Central memory CD8-positive, alpha-beta T cell (primary cell): ENCODE measurements around the gene PRAMEF33.
"Not testable (repeated sequence)": the region's sequence is repeated elsewhere in the genome, so short reads cannot be mapped to it uniquely, and the experiment has no call there.

ENCODE experiments used
- ATAC-seq: fragments of 150-1000 bp; cut with Tn5 transposase; replicated peaks from 2 replicates; pipeline ENCODE4 v1.10.0; 2022; ENCODE audit warnings: mild to moderate bottlenecking, moderate FRiP score, moderate number of reproducible peaks; ENCODE audit not compliant: poor library complexity, severe bottlenecking; ENCODE audit errors: extremely low read depth
- DNase-seq, 2 donors: peaks; one replicate each; pipeline ENCODE4 v3.0.0; 2021; ENCODE audit warnings: low spot score in 2 of 2
- H3K27ac Mint-ChIP-seq: one replicate; pipeline ENCODE4 v1.8.0; 2022; ENCODE audit warnings: low read depth, mild to moderate bottlenecking, moderate library complexity, mixed read lengths
- H3K27me3 Mint-ChIP-seq: one replicate; pipeline ENCODE4 v1.8.0; 2022; ENCODE audit warnings: mixed read lengths
- H3K36me3 Mint-ChIP-seq: one replicate; pipeline ENCODE4 v1.8.0; 2022; ENCODE audit warnings: mild to moderate bottlenecking, moderate library complexity, mixed read lengths; ENCODE audit not compliant: insufficient read depth
- H3K4me1 Mint-ChIP-seq: one replicate; pipeline ENCODE4 v1.8.0; 2022; ENCODE audit warnings: mixed read lengths
- H3K4me3 Mint-ChIP-seq: one replicate; pipeline ENCODE4 v1.8.0; 2022; ENCODE audit warnings: mild to moderate bottlenecking, moderate library complexity, mixed read lengths
- H3K9me3 Mint-ChIP-seq: one replicate; pipeline ENCODE4 v1.8.0; 2022; ENCODE audit warnings: mixed read lengths

The PRAMEF33 gene

GRCh38 chr1:13303239-13303638 is at the start of gene PRAMEF33:
Gene PRAMEF33, plus strand, starts transcription at chr1:13303539. Its CDS starts 2,416 bp downstream, at chr1:13305955.
- H3K27me3 Mint-ChIP-seq, H3K36me3 Mint-ChIP-seq, ATAC-seq, H3K4me1 Mint-ChIP-seq, H3K9me3 Mint-ChIP-seq, H3K4me3 Mint-ChIP-seq, H3K27ac Mint-ChIP-seq, DNase-seq: not testable (repeated sequence)

- H3K27ac Mint-ChIP-seq, H3K4me3 Mint-ChIP-seq, H3K36me3 Mint-ChIP-seq, H3K27me3 Mint-ChIP-seq, ATAC-seq, DNase-seq, H3K4me1 Mint-ChIP-seq, H3K9me3 Mint-ChIP-seq: not testable (repeated sequence)
Measured at GRCh38 chr1:13253898-13254297, 49.4 kb upstream of the PRAMEF33 start, which contains the start of gene PRAMEF5. Gene PRAMEF5, plus strand, starts transcription at chr1:13254198. Its CDS starts 5,071 bp downstream, at chr1:13259269.

GRCh38 chr1:13265124-13265523 is 38.2 kb upstream of the PRAMEF33 start:
- H3K4me3 Mint-ChIP-seq, H3K27ac Mint-ChIP-seq, H3K27me3 Mint-ChIP-seq, ATAC-seq, H3K4me1 Mint-ChIP-seq, H3K36me3 Mint-ChIP-seq, DNase-seq, H3K9me3 Mint-ChIP-seq: not testable (repeated sequence)

- H3K4me3 Mint-ChIP-seq, H3K36me3 Mint-ChIP-seq, H3K4me1 Mint-ChIP-seq, DNase-seq, H3K27me3 Mint-ChIP-seq, H3K27ac Mint-ChIP-seq, ATAC-seq, H3K9me3 Mint-ChIP-seq: not testable (repeated sequence)
Measured at GRCh38 chr1:13277016-13277415, 26.3 kb upstream of the PRAMEF33 start.

- not testable (repeated sequence) for H3K4me3 Mint-ChIP-seq, ATAC-seq, DNase-seq, H3K36me3 Mint-ChIP-seq, H3K4me1 Mint-ChIP-seq, H3K27ac Mint-ChIP-seq, H3K27me3 Mint-ChIP-seq, H3K9me3 Mint-ChIP-seq
Measured at GRCh38 chr1:13279617-13280016, 23.7 kb upstream of the PRAMEF33 start.

- H3K4me3 Mint-ChIP-seq, H3K36me3 Mint-ChIP-seq, H3K9me3 Mint-ChIP-seq, H3K27ac Mint-ChIP-seq, ATAC-seq, H3K4me1 Mint-ChIP-seq, H3K27me3 Mint-ChIP-seq, DNase-seq: not testable (repeated sequence)
Measured at GRCh38 chr1:13285037-13285436, 18.3 kb upstream of the PRAMEF33 start, which contains the start of gene PRAMEF8. Gene PRAMEF8, minus strand, starts transcription at chr1:13285137. Its CDS starts 1,046 bp downstream, at chr1:13284091.

- H3K4me3 Mint-ChIP-seq, H3K27me3 Mint-ChIP-seq, DNase-seq, ATAC-seq, H3K4me1 Mint-ChIP-seq, H3K36me3 Mint-ChIP-seq, H3K27ac Mint-ChIP-seq, H3K9me3 Mint-ChIP-seq: not testable (repeated sequence)
Measured at GRCh38 chr1:13289030-13289429, 14.3 kb upstream of the PRAMEF33 start.

GRCh38 chr1:13297216-13297931 is 6.0 kb upstream of the PRAMEF33 start:
- H3K36me3 Mint-ChIP-seq, ATAC-seq, DNase-seq, H3K27me3 Mint-ChIP-seq, H3K4me1 Mint-ChIP-seq, H3K9me3 Mint-ChIP-seq, H3K27ac Mint-ChIP-seq, H3K4me3 Mint-ChIP-seq: not testable (repeated sequence)

- not testable (repeated sequence) for DNase-seq, H3K9me3 Mint-ChIP-seq, H3K4me1 Mint-ChIP-seq, H3K27me3 Mint-ChIP-seq, H3K36me3 Mint-ChIP-seq, ATAC-seq, H3K27ac Mint-ChIP-seq, H3K4me3 Mint-ChIP-seq
Measured at GRCh38 chr1:13298699-13299098, 4.6 kb upstream of the PRAMEF33 start.

- DNase-seq, H3K4me1 Mint-ChIP-seq, H3K27ac Mint-ChIP-seq, H3K27me3 Mint-ChIP-seq, H3K36me3 Mint-ChIP-seq, H3K9me3 Mint-ChIP-seq, ATAC-seq, H3K4me3 Mint-ChIP-seq: not testable (repeated sequence)
Measured at GRCh38 chr1:13302197-13302596, 1.1 kb upstream of the PRAMEF33 start.

- DNase-seq, H3K4me1 Mint-ChIP-seq, H3K4me3 Mint-ChIP-seq, H3K27ac Mint-ChIP-seq, ATAC-seq, H3K36me3 Mint-ChIP-seq, H3K27me3 Mint-ChIP-seq, H3K9me3 Mint-ChIP-seq: not testable (repeated sequence)
Measured at GRCh38 chr1:13315281-13315680, 11.9 kb downstream of the PRAMEF33 start, which contains the start of gene PRAMEF15. Gene PRAMEF15, plus strand, starts transcription at chr1:13315581. Its CDS starts 2,827 bp downstream, at chr1:13318408.

- not testable (repeated sequence) for H3K36me3 Mint-ChIP-seq, H3K9me3 Mint-ChIP-seq, DNase-seq, ATAC-seq, H3K4me1 Mint-ChIP-seq, H3K27me3 Mint-ChIP-seq, H3K4me3 Mint-ChIP-seq, H3K27ac Mint-ChIP-seq
Measured at GRCh38 chr1:13342496-13342895, 39.2 kb downstream of the PRAMEF33 start.

GRCh38 chr1:13347034-13347433 is 43.7 kb downstream of the PRAMEF33 start, which contains the start of gene PRAMEF14:
Gene PRAMEF14, minus strand, starts transcription at chr1:13347134. Its CDS starts 1,820 bp downstream, at chr1:13345314.
- not testable (repeated sequence) for H3K4me3 Mint-ChIP-seq, H3K9me3 Mint-ChIP-seq, H3K27ac Mint-ChIP-seq, DNase-seq, H3K4me1 Mint-ChIP-seq, H3K27me3 Mint-ChIP-seq, H3K36me3 Mint-ChIP-seq, ATAC-seq
